ENCODE results near the gene GPC6.
"Not testable (repeated sequence)": the region's sequence is repeated elsewhere in the genome, so short reads cannot be mapped to it uniquely, and the experiment has no call there.

The GPC6 gene

DNA sequence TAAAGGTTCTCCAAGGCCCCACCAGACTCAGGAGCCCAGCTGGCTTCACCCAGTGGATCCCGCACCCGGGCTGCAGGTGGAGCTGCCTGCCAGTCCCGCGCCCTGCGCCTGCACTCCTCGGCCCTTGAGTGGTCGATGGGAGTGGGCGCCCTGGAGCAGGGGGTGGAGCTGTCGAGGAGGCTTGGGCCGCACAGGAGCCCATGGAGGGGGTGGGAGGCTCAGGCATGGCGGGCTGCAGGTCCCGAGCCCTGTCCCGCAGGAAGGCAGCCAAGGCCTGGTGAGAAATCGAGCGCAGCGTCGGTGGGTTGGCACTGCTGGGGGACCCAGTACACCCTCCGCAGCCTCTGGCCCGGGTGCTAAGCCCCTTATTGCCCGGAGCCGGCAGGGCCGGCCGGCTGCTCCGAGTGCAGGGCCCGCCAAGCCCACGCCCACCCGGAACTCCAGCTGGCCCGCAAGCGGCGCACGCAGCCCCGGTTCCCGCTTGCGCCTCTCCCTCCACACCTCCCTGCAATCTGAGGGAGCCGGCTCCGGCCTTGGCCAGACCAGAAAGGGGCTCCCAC is 228.1 kb downstream of the GPC6 start:
- not testable (repeated sequence) for DNase-seq

GRCh38 chr13:93455861-93456260 is 229.3 kb downstream of the GPC6 start:
- no peak for DNase-seq

- DNase-seq, result no peak
Observed at GRCh38 chr13:93460005-93460404, 233.4 kb downstream of the GPC6 start.

DNA sequence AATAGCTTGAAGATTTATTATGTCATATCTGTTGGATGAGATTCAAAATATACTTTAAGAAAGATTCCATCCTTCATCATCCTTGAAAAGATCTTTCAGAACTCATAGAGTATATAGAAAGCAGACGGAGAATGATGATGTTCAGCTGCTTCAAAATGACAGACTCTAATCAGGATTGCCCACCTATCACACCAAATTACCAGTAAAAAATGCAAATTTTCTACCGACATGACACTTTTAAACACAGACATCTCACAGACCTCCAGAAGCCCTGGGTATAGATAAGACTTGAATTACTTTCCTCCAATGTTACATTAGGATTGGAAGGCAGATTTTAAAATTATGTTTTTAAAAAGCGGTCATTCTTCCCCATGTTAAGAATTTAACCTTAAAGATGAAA is 235.5 kb downstream of the GPC6 start:
- no peak for DNase-seq

DNA sequence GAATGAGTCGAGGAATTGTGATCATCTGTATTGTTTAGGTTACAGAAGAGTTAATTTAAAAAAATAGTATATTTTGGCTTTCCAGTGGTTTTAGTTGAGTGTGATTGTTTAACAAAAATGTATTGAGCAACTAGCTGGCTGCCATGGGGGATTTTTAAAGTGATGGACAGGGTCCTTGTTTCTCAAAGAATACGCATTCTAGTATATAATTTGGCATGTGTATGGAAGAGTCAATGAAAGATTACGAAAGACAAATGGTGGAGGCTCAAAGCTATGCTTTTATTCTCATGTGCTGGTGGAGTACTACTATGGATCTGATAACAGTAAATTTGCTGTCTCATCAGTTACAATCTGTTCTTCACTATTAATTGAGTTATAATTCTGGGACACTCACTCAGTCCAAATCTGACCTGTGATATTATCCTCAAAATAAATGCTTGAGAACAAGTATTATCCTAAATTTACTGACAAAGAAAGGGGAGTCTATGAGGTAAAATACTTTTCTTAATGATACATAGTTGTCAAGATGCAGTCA is 240.0 kb downstream of the GPC6 start:
- no peak for DNase-seq

GRCh38 chr13:93467175-93467574 is 240.6 kb downstream of the GPC6 start:
- no peak for DNase-seq

GRCh38 chr13:93468433-93468832 is 241.8 kb downstream of the GPC6 start:
- no peak for DNase-seq

- no peak for DNase-seq
Observed at GRCh38 chr13:93472296-93472695, 245.7 kb downstream of the GPC6 start.

- no peak for DNase-seq
Observed at GRCh38 chr13:93472814-93473296, 246.2 kb downstream of the GPC6 start.

- DNase-seq, result no peak
Observed at GRCh38 chr13:93473441-93474270, 247.0 kb downstream of the GPC6 start.

DNA sequence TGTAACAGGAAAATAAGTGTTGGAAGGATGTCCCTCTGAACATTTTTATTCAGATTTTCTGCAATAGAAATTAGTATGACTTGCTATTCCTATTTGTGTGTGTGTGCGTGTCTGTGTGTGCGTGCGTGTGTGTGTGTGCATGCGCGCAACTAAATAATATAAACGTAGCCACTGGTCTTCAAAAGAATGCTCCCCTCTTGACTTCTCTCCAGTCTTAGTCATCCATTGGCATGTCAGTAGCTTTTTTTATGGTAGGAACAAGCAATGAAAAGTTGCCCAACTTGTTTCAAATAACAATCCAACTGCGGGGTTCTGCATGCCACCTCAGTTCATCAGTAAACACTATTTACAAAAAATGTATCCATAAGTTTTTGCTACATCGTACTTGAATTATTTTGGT is 249.6 kb downstream of the GPC6 start:
- no peak for DNase-seq

- DNase-seq, result no peak
Observed at GRCh38 chr13:93477238-93477637, 250.6 kb downstream of the GPC6 start.

GRCh38 chr13:93480553-93481106 is 254.0 kb downstream of the GPC6 start:
- DNase-seq, result no peak

- DNase-seq, result not testable (repeated sequence)
Observed at GRCh38 chr13:93496117-93496516, 269.5 kb downstream of the GPC6 start.

DNA sequence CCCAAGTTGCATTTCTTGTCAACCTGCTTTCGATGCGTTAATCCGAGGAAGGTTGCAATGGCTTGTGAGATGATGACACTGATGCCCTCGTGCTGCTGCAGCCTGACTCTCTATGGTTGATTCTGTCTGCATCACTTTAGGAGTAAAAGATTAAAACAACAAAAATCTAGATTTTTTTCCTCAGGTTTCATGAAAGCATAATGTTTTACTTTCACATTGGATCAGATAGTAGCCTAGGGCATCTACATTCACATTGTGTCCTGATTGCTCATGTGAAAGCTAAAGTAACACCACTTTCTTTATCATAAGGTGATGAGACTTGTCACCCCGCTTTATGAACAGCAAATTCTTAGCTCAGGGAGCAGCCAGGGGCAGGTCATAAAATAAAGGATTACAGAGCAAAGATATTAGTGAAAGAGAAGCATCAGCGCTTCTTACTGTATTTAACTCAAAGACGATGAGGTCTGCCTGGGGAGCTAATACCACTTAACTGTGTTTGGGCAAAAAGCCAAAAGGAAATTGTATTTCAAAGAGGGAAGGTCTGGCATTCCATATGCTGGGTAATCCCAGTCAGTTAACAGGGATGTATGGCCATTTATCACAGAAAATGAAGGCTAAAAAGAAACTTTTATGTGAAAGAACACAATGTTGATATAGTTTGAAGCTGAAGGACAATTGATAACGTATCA is 270.5 kb downstream of the GPC6 start:
- no peak for DNase-seq

DNA sequence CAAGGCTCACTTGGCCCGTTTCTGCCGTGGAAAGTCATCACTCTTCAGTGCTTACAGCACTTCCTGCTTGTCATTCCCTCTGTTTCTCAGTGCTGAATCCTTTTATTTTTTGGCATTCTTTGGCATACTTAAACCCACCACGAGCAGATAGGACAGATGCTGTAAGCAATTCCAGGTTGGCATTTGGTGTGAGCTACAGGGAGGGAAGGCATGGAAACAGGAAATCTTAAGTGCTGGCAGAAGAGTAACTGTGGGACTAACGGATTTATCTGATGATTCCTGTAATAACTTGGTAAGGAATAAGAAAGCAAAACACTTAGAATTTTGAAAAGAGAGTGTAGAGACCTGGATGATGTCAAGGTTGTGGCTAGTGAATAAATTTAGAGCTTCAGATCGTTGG is 273.4 kb downstream of the GPC6 start:
- DNase-seq, result no peak

DNA sequence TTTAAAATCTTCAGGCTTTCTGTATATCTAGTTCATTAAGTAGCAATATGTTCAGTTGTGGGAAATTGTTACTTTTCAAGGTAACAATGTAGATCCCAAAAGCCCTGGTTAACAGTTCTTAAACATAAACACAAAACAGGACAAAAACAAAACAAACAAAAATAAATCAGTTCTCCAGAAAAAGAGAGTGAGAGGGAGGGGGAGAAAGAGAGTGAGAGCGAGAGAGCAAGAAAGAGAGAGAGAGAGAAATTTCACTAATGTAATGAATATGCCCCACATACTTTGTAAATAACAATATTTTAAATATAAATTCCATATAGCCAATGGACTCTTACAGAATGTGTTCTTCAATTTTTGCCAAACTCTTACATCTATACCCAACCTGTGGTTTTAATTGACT is 275.5 kb downstream of the GPC6 start:
- DNase-seq, result no peak

GRCh38 chr13:93502987-93503615 is 276.5 kb downstream of the GPC6 start:
- no peak for DNase-seq

GRCh38 chr13:93505104-93505952 is 278.7 kb downstream of the GPC6 start:
- no peak for DNase-seq

GRCh38 chr13:93511011-93511410 is 284.4 kb downstream of the GPC6 start:
- DNase-seq, result no peak

GRCh38 chr13:93515267-93515666 is 288.7 kb downstream of the GPC6 start:
- DNase-seq, result no peak

- no peak for DNase-seq
Observed at GRCh38 chr13:93517658-93518057, 291.1 kb downstream of the GPC6 start.

All from CD4-positive, alpha-beta T cell treated with Interleukin-4 for 4 hours (primary cell).